ENCODE data around the gene SARS2.

DNA sequence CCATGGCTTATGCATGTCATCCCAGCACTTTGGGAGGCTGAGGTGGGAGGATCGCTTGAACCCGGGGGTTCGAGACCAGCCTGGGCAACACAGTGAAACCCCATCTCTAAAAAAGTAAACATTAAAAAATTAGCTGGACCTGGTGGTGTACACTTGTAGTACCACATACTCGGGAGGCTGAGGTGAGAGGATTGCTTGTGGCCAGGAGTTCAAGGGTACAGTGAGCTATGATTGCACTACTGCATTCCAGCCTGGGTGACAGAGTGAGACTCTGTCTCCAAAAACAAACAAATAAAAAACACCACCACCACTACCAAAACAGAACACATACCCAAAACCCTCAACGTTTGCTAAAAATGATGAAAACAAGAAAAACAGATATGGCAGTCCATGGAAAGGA, 29.1 kb upstream of the SARS2 start:
- no peak for TF ChIP-seq CTCF (IDR thresholded peaks at IDR 0.05)
- no peak for TF ChIP-seq POLR2A (IDR thresholded peaks at IDR 0.05)
- TF ChIP-seq POLR2AphosphoS5 (IDR thresholded peaks at IDR 0.05), result no peak

Measured in prostate gland (tissue), 2 donors.